Mucosa of rectum (tissue), 2 donors: ENCODE data around the gene GABRA4.

ENCODE experiments used
- H3K27ac ChIP-seq, 2 donors: one replicate each; pipeline ENCODE4 v1.7.0; 2013; ENCODE audit warnings: inconsistent platforms in 2 of 2, low read depth in 2 of 2, low read length in 2 of 2
- H3K27me3 ChIP-seq, 2 donors: one replicate each; pipeline ENCODE4 v1.7.0; 2013; ENCODE audit warnings: low read length in 2 of 2; ENCODE audit not compliant: control insufficient read depth in 2 of 2, insufficient read depth in 2 of 2
- H3K36me3 ChIP-seq, 2 donors: one replicate each; pipeline ENCODE4 v1.7.0; 2013; ENCODE audit warnings: low read length in 2 of 2; ENCODE audit not compliant: control insufficient read depth in 2 of 2, insufficient read depth in 2 of 2
- H3K4me1 ChIP-seq, 2 donors: one replicate each; pipeline ENCODE4 v1.7.0; 2013; ENCODE audit warnings: low read length in 2 of 2, mild to moderate bottlenecking in 1 of 2; ENCODE audit not compliant: control insufficient read depth in 2 of 2, insufficient read depth in 2 of 2
- H3K4me3 ChIP-seq, 2 donors: one replicate each; pipeline ENCODE4 v1.7.0; 2013; ENCODE audit warnings: low read length in 2 of 2
- H3K9ac ChIP-seq, 2 donors: one replicate each; pipeline ENCODE4 v1.7.0; 2013; ENCODE audit warnings: low read length in 2 of 2, low read depth in 1 of 2, mild to moderate bottlenecking in 1 of 2
- H3K9me3 ChIP-seq, 2 donors: one replicate each; pipeline ENCODE4 v1.7.0; 2013; ENCODE audit warnings: low read length in 2 of 2; ENCODE audit not compliant: control insufficient read depth in 2 of 2
- donor health status: healthy.
- donor health status: Normal muscosa, but diverticular disease.

GABRA4 gene

DNA sequence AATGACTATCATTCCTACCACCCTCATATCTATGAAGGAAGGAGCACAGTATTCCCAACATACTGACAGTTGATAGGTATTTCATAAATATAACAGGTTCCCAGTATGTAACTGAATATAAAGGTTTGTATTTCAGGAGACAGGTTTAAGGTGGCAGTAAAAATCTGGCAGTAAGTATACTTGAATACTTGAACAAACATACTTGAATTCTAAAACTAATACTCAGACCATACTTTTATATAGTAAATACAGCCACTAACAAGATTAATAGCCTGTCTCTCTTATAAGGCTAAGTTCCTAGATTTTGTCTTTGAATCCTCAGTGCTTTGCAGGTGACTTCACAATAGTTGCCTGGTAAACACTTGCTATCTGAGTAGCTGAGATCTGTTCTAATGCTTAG, 37.8 kb downstream of the GABRA4 start:
- no peak overlapping the region for H3K9ac ChIP-seq
- H3K27ac ChIP-seq = no peak overlapping the region
- no peaks in the 10 kb centered on the region for H3K4me1 ChIP-seq
- no peaks in the 10 kb centered on the region for H3K36me3 ChIP-seq
- H3K4me3 ChIP-seq = no peak overlapping the region
- H3K27me3 ChIP-seq = no peaks in the 10 kb centered on the region
- no peaks in the 10 kb centered on the region for H3K9me3 ChIP-seq

DNA sequence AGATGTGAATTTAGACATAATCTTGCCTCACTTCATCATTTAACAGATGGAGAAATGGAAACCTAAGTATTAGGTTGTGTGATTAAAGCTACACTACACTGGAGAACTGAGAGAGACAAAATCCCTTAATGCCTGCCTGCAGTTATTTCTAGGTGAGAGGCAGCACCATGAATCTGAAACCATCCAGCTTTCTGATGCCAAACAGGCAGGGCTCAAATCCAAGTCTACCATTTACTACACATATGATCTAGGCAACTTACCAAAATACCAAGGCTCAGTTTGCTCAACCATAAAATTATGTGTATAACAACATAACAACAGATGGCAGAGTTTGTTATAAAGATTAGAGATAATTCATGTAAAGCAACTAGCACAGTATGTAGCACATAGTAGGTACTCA, 38.7 kb downstream of the GABRA4 start:
- Histone ChIP-seq H3K9ac (no peak overlapping the region), H3K4me3 (no peak overlapping the region), H3K27me3 (no peaks in the 10 kb centered on the region), H3K36me3 (no peaks in the 10 kb centered on the region), H3K4me1 (no peaks in the 10 kb centered on the region), H3K27ac (no peak overlapping the region), H3K9me3 (no peaks in the 10 kb centered on the region)

DNA sequence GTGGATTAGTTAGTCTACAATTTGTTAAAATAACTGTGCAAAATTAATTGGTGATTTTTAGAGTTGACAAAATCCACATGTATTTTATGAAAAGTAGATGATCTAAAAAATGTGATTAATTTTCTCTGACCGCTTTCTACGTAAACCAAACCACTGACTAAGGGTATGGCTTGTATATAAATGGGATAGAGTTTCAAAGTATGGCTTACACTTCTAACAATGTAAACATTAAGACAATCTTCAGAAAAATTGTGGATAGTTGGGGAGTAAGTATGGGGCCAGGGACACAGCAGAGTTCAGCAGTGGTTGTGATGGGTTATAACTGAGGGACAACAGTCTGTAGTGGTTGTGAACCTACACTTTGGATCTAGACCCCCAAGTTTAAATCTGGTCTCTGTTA, 39.8 kb downstream of the GABRA4 start:
- Histone ChIP-seq H3K9me3 (no peaks in the 10 kb centered on the region), H3K4me1 (no peaks in the 10 kb centered on the region), H3K4me3 (no peak overlapping the region), H3K27me3 (no peaks in the 10 kb centered on the region), H3K27ac (no peak overlapping the region), H3K36me3 (no peaks in the 10 kb centered on the region), H3K9ac (no peak overlapping the region)

DNA sequence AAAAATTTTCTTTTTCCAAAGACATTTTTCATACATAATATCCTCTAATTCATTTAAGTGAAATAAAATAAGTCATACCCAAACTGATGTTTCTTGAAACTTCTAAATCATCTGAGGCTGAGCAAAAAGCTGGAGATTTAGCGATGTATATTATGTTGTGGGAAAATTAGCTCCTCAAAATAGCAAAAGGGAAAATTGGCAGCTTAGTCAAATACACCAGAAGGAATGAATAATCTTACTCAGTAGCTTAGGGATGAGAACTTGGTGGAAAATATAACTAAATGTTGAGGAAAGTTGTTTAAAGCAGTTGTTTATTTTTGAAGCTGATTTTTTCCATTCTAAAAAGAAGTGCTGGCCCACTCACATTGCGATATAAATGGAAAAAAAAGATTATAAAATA, 40.9 kb downstream of the GABRA4 start:
- H3K4me3 ChIP-seq = no peak overlapping the region
- H3K9ac ChIP-seq = no peak overlapping the region
- H3K27ac ChIP-seq = no peak overlapping the region
- H3K36me3 ChIP-seq = no peaks in the 10 kb centered on the region
- no peaks in the 10 kb centered on the region for H3K4me1 ChIP-seq
- H3K27me3 ChIP-seq = no peaks in the 10 kb centered on the region
- no peaks in the 10 kb centered on the region for H3K9me3 ChIP-seq

DNA sequence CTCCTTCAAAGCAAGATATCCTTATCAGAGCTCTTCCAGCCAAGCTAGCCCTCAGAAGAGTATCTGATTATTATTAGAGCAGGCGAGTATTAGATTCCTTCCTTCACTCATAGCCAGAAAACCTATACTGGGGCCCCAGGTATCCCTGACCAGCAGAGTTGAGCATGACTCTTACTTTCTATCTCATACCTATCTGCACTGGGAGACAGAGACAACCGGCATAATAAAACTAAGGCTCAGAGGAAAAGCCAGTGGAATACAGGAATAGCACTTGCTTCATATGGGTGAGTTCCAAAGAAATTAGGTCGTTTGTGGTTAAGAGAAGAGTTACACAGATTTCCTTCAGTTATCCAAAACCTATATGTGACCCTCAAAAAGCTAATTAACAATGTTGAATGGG, 42.6 kb downstream of the GABRA4 start:
- Histone ChIP-seq H3K36me3 (no peaks in the 10 kb centered on the region), H3K9ac (no peak overlapping the region), H3K9me3 (no peaks in the 10 kb centered on the region), H3K27me3 (no peaks in the 10 kb centered on the region), H3K4me3 (no peak overlapping the region), H3K27ac (no peak overlapping the region), H3K4me1 (no peaks in the 10 kb centered on the region)

DNA sequence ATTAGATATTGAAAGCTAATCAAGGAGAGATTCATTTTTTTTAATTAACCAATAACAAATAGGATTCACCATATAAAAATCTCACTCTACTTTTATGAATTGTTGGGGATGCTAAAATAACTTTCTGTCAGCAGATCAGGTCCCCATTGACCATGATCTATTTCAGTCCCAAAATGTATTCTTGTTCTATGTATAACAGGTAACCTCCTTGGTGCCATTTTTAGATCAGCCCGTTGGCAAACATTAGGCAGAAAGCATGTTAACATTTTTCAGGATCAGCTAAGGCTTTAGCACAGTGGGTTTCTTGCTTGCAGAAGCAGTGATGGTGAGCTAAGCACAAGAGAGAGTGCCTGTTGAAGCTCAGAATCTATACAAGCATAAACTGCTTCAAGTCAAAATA, 43.6 kb downstream of the GABRA4 start:
- H3K36me3 ChIP-seq = no peaks in the 10 kb centered on the region
- H3K9me3 ChIP-seq = no peaks in the 10 kb centered on the region
- no peaks in the 10 kb centered on the region for H3K4me1 ChIP-seq
- H3K27ac ChIP-seq = no peak overlapping the region
- no peaks in the 10 kb centered on the region for H3K27me3 ChIP-seq
- H3K9ac ChIP-seq = no peak overlapping the region
- H3K4me3 ChIP-seq = no peak overlapping the region

DNA sequence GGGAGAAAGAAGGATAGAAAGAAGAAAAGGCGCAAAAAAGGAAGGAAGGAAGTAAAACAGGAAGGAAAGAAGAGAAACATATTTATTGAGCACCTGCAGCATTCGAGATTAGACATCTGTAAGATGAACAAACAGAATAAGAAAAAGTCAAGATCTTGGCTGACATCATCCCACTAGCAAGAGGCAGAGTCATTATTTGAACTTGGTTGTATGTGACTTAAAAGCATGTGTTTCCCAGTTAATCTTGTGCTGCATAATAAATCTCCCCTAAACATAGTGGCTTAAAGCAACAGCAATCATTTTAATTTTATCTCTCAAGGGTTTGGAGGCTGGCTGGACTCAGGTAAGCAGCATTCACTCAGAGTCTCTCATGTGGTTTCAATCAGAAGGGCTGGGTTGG, 45.8 kb downstream of the GABRA4 start:
- no peaks in the 10 kb centered on the region for H3K4me1 ChIP-seq
- H3K27ac ChIP-seq = no peak overlapping the region
- no peaks in the 10 kb centered on the region for H3K36me3 ChIP-seq
- no peaks in the 10 kb centered on the region for H3K9me3 ChIP-seq
- no peak overlapping the region for H3K9ac ChIP-seq
- H3K4me3 ChIP-seq = no peak overlapping the region
- no peaks in the 10 kb centered on the region for H3K27me3 ChIP-seq

DNA sequence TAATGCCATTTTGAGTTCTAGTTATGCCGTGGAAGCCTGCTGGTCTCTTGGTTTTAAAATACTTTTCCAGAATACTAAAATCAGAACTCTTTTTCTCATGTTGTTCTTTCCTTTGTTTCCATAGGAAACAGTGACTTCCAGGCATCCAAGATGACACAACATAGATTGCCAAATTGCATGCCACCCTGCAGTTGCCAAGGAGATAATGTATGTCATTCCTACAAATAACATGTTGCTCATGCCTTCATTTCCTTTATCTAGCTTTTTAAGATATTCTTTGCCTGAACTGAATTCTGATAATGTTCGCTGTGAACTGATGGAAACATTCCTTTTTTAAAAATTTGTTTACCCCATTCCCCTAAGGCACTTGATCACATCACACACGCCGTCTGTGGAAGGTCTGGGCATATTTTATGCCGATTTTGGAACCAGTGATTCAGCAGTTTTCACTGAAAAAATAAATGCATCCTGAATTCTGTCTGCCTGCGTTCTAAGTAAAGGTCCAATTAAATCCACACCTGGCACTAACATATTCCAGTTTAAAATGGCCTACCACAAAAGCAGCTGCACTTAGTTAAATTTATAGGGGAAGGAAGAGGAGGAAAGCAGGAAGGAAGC, 46.4 kb downstream of the GABRA4 start:
- Histone ChIP-seq H3K9ac (no peak overlapping the region), H3K4me3 (no peak overlapping the region), H3K27me3 (no peaks in the 10 kb centered on the region), H3K4me1 (no peaks in the 10 kb centered on the region), H3K9me3 (no peaks in the 10 kb centered on the region), H3K36me3 (no peaks in the 10 kb centered on the region), H3K27ac (no peak overlapping the region)

DNA sequence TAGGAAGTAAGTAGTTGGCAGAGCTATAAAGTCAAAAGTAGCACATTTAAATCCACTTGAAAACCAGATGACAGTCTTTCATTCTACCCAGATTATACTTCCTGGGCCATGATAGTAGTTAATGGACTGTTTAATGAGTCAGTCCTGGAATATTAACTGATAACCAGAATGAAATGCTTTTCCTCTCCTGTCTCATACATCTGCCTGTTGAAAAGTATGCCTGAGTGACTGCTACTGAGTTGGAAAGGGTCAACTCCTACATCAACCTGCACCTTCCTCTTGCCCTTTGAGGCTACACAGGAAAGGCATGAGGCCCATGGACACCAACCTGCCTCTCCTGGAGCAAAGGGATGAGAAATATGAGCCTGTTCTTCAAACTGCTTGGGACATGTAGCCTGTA, 48.3 kb downstream of the GABRA4 start:
- Histone ChIP-seq H3K27me3 (no peaks in the 10 kb centered on the region), H3K27ac (no peak overlapping the region), H3K9ac (no peak overlapping the region), H3K36me3 (no peaks in the 10 kb centered on the region), H3K9me3 (no peaks in the 10 kb centered on the region), H3K4me1 (no peaks in the 10 kb centered on the region), H3K4me3 (no peak overlapping the region)

DNA sequence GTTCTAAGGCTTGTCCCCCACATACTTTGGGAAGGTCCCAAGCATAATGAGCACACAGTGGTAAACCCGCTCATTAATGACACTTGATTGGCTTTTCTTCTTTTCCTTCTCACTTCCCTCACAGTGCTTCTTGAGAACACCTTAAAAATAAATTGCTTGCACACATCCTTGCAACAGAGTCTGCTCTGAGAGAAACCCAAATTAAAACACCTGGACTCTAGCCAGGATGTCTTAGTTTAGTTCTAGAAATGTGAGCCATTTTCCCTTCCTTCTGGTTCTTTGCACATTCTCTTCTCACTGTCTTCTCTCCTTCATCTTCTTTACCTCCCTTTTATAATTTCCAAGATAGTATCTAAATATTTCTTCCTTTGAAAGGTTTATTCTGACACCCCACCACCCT, 49.0 kb downstream of the GABRA4 start:
- Histone ChIP-seq H3K27me3 (no peaks in the 10 kb centered on the region), H3K4me1 (no peaks in the 10 kb centered on the region), H3K36me3 (no peaks in the 10 kb centered on the region), H3K9ac (no peak overlapping the region), H3K9me3 (no peaks in the 10 kb centered on the region), H3K27ac (no peak overlapping the region), H3K4me3 (no peak overlapping the region)

DNA sequence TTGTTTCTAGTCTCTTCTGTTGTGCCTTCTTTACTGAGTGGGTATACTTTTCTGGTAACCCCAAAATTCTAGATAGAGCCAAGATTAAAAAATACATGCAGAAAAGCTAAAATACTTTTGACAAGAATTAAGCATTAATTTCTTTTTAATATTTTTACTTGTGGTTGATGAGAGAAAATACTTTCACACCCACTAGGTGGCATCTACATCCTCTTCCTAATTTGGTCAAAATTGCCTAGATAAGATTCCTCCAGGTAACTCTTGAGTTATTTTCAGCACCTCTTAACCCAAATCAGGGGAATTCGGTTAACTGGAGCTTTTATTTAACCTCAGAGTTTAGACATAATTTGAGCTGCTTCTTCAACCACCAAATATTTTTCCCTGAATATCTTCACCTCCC, 55.9 kb downstream of the GABRA4 start:
- Histone ChIP-seq H3K27ac (no peak overlapping the region), H3K9me3 (no peaks in the 10 kb centered on the region), H3K27me3 (no peaks in the 10 kb centered on the region), H3K36me3 (no peaks in the 10 kb centered on the region), H3K9ac (no peak overlapping the region), H3K4me3 (no peak overlapping the region), H3K4me1 (no peaks in the 10 kb centered on the region)
